HG02642 (cell line): ENCODE results near the gene RPL38.

Experiments
- ATAC-seq: cut with Tn5 transposase; IDR thresholded peaks from one replicate; pipeline ENCODE4 v1.9.1; 2021; ENCODE audit warnings: mild to moderate bottlenecking; ENCODE audit not compliant: unreplicated experiment, poor library complexity

The RPL38 gene

DNA sequence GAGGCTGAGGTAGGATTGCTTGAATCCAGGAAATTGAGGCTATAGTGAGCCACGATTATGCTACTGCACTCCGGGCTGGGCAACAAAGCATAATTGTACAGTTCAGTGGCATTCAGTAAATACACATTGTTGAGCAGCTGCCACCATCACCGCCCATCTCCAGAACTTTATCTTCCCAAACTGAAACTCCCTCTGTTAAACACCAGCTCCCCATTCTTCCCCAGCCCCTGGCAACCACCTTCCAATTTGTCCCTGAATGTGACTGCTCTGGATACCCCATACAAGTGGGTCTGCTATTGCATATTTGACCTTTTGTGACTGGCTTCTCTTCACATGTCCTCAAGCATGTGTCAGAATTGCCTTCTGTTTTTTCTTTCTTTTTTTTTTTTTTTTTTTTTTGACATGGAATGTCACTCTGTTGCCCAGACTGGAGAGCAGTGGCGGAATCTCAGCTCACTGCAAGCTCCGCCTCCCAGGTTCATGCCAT lies 2.9 kb downstream of the RPL38 start:
- no peak for ATAC-seq

DNA sequence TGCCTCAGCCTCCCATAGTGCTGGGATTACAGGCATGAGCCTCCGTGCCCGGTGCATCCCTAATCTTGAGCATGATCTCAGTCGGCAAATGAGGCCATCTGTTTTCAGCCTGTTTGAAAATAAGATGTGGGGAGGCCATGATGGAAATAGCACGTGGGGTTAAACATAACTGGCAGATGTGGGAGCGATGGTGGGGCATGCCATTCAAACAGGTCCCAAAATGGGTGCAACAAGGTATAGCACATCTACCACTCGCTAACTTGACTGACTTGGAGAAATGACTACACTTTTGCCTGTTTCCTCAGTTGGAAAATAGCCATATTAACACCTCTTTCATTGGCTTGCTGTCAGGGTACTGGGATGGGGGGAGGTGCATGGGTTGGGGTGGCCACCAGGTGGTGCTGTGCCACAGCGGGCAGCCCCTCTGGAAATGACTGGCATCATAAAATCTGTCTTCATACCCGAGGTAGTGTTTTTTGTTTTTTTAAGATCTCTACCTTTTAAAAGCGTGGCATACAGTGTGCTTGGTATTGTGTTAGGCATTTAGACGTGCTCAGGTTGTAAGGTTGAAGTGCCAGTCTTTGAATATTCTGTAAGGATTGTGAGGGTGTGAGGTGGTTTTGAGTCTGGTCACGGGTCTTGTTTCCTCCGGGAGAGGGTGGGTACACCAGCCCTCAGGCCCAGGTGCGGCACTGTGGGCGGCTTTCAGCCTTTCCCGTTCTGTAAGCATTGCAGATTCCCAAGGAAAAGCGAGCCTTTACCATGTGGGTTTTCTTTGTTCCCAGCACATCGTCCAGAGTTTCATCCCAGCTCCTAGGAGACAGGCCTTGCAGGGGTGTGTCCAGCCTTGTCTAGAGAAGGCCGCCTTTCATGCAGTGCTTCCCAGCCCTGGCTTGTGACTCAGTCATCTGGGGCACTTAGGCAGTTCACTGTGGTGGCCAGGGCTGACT lies 7.0 kb downstream of the RPL38 start:
- ATAC-seq = no peak

DNA sequence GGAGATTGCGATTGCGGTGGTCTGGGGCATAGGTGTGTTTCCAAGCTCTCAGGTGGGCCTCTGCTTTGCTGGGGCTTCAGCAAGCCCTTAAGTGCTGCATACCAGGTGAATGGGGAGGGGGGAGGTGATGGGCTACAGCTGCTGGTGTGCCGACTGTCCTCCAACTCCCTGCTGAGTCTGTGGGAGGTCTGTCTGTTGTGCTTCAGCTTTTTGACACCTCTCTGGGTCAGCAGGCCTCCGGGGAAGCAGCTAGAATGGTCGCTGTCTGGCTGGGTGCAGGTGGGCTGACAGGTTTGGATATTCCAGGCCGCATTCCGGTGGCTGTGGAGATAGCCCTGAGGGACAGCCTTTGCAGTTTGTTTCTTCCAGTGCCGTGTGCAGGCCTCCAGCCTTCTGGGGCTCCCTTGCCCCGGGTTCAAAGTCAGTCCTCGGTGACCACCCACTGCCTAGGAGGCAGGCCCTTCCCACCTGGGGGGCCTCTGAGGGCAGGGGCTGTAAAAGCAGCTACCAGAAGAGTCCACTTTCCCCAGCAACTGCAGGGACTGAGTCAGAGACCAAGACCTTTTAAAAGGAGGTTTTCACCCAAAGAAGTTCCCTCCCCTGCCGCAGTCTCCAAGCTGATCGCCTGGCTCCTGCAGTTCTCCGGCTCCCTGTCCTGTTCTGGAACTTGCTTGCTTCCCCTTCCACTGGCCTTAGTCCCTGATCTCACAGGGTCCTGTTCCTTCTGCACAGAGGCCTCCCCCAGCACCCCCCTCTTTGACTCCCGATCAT lies 7.8 kb downstream of the RPL38 start:
- ATAC-seq = no peak

GRCh38 chr17:74211912-74212208 lies 8.4 kb downstream of the RPL38 start:
- no peak for ATAC-seq

- peak; percentile 1 for ATAC-seq
These were observed 8.9 kb downstream of the RPL38 start for GRCh38 chr17:74212209-74212912.

- peak; percentile 65 for ATAC-seq
These were observed 9.7 kb downstream of the RPL38 start, which contains the start of gene TTYH2 for GRCh38 chr17:74212913-74213791. TTYH2 (plus strand) TSS chr17:74213571; CDS start chr17:74213588, 17 bp downstream.

GRCh38 chr17:74213861-74214391 lies 10.4 kb downstream of the RPL38 start:
- ATAC-seq = no peak

DNA sequence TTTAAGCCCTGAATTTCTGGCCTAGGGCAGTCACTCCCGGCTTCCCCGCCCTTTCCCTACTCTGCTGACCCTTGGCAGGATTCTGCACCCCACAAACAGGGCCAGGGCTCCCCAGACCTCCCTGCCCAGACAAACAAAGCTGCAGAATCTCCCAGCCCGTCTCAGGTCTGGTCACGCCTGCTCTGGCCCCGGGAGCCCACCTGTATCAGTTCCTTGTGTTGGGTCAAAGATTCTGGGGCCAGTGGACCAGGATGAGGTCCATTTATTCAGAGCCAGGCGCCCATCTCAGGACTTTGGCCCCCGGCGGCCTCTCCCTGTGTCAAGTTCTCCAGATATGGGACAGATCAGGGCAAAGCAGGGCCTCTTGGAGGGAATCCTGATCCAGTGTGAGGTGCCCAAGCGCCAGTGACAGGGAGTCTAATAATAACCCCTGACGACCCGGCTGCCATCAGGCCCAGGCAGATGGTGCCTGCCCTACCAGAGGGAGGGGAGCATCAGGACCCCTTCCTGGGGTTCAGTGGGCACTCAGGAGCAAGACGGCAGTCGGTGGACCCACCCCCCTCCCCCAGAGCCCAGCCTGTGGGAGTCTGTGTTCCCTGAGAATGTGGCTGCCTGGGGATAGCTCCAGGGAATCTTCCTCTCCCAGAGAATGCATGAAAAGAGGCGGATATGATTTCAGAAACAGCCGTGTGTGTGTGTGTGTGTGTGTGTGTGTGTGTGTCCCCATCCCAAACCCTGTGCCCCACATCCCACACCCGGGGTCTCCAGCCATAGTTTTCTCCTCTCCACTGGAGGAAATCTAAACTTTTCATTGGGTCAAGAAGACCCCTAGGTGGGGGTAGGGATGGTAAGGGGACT lies 11.2 kb downstream of the RPL38 start:
- ATAC-seq = no peak

DNA sequence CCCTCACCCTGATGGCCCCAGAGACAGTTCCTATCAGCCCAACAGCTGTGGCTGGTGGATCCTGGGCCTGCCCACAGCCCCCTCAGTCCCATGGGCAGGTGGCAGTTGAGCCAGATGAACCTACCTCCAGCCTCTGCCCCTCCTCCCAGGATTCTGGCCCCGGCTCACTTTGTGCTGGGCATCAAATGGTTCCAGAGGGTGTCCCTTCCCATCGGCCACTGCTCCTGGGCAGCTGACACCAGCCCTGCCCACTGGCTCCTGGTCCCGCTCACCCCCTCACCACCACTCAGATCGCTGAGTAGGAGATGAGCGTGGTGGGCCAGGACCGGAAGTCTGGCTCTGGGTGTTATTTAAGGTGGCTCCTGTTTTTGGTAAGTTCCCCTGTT lies 11.9 kb downstream of the RPL38 start:
- no peak for ATAC-seq

DNA sequence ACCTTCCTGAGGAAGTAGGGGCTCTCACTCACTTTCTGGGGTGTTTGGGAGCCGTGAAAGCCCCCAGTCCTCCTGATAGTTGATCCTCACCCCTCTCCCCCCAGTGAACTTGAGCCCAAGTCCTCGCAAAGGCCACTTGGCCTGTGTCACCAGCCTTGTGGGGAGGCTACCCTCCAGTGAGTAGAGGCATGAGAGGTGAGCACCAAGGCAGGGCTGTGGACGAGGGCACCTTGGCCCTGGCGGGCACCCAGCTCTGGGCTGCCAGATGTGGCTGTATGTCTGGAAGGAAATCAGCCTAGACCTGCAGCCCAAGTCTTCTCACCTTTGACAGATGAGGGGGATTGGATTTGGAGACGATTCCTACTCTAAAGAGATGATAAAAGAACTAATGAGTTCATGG lies 13.0 kb downstream of the RPL38 start:
- ATAC-seq = no peak

DNA sequence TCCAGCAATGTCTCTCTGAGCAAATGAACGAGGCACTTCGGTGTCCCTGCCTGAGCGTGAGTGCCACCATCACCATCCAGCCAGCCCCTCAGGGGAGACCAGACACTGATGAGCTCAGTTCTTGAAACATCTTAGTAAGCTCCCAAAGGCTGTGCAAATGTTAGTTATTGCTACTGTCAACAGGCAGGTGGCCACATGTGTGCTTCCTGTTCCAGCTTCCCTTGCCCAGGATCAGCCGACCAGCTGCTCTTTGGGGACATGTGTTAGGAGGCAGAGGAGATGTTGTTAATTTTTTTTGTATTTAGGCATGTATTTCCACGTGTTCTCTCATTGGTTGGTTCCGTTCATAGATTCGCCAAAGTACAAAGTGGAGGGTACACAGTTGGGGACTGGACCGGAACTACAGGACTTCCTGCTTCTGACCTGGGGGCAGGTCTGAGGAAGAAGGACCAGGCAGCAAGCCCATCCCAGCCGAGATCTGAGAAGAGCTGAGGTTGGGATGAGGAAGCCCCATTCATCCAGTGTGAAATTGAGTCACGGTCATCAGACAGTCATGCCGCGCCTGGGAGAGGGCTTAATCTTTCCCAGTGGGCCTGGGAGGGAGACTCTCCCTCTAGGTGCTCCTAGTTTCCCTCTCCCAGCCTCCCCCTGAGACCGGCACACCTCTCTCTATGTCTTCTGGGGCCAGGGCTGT lies 13.7 kb downstream of the RPL38 start:
- ATAC-seq = no peak

DNA sequence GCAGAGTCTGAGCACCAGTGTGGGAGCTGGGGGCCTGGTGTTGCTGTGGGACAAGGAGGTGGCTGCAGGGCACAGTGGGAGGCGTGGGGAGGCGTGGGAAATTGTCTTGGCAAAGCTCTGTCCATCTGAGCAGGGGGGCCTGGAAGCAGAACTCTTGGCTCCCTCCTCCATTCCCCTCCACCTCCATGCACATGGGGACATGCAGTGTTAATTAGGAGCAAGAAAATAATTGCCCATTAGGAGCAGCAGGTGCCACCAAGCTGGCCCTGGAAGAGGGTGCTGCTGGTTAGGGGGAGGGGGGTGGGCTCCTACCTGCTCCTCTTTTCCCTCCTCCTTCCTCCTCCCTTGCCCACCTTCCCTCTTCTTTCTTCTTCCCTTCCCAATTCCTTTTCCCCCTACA lies 14.4 kb downstream of the RPL38 start:
- ATAC-seq = no peak

- no peak for ATAC-seq
These were observed 15.0 kb downstream of the RPL38 start for GRCh38 chr17:74218436-74218835.

- no peak for ATAC-seq
These were observed 16.2 kb downstream of the RPL38 start for GRCh38 chr17:74219576-74220133.

- no peak for ATAC-seq
These were observed 16.7 kb downstream of the RPL38 start for GRCh38 chr17:74220219-74220618.

DNA sequence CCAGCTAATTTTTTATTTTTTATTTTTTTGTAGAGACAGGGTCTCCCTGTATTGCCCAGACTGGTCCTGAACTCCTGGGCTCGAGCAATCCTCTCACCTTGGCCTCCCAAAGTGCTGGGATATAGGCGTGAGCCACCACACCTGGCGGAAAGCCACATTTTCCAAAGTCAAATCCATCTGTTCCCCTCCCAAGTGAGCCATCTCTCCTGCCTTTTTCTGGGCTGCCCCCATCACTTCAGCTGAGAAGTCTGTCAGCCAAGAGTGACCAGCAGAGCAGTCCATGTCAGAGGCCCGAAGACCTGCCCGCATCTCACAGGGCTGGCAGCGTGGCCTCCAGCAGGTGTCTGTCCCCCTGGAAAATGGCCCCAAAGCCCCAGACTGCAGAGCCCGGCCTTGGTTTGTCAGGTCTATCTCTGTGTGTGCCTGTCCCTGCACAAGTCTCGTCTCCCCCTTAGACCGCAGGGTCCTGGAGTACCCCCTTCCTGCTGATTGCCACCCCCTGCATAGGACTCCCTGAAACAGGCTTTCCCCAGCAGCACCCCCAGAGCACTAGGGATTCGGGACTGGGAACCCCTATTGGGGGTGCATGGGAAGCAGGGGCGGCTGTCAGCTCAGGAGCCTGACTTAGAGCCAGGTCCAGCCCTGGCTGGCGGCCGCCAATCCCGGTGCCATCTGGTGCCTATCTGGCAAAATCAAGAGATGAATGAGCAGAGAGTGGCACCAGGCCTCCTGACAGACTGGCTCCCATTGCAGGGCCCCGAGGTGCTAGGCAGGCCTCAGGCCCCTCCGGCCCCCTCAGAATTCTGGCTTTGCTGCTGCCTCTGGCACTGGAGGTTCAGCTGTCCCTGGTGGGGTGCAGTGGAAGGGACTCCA lies 17.7 kb downstream of the RPL38 start:
- no peak for ATAC-seq

- no peak for ATAC-seq
These were observed 18.9 kb downstream of the RPL38 start for GRCh38 chr17:74222399-74222798.
